Ovary (tissue), 9 donors: Measurements from ENCODE around the gene ARL6IP5. TPM values are rescaled to one million over a fixed set of nuclear protein-coding genes. Genes with fewer than 3 reads are reported as not detected.

Source experiments
- microRNA counts: library from miRNA; unstranded; fragments of <30 nt; microRNA quantifications from one replicate; lab custom pipeline; 2016
- microRNA-seq, 3 donors: library from miRNA; unstranded; fragments of <30 nt; microRNA quantifications; one replicate each; pipeline versions ENCODE4 to v1.2.0, GENCODE V29; 2019 to 2020
- polyA plus RNA-seq, 2 donors: library from polyadenylated mRNA; stranded (reverse); fragments of 200-250 nt in 1 of 2; fragments of 350-450 nt in 1 of 2; fragmentation: Illumina TruSeq in 1 of 2; extraction: RNeasy Lipid Tissue Mini Kit (QIAGEN cat#74804) in 1 of 2; gene quantifications; one replicate each; pipeline ENCODE4 v1.2.3, GENCODE V29; 2013 to 2014
- small RNA-seq: library from RNA; depleted of rRNA; stranded (forward); fragments of <200 nt; gene quantifications from one replicate; pipeline ENCODE3, GENCODE V24; 2016
- total RNA-seq, 7 donors: library from RNA; depleted of rRNA in 2 of 7; stranded (reverse); fragments of >200 nt in 2 of 7; fragmentation: NEBNext Ultra II Directional in 3 of 7; extraction: Animal tissue kit (Norgen Biotek cat#: 25700) in 3 of 7; gene quantifications; one replicate each; pipeline versions ENCODE4 v1.1.0 to v1.2.4, GENCODE V29; 2016 to 2023
- donor health status: DM: no; HTN: no; CAD: no; lungs with moderate emphysema.
- donor health status: DM: no; HTN: no; CAD: no.
- donor health status: Bipolar disorder and iron deficiency.
- donor health status: DM: yes; HTN: yes; CAD: no.
- donor health status: DM: no; HTN: no; CAD: no.
- donor health status: DM: yes; HTN: yes; CAD: no.

ARL6IP5 gene
- total and polyA plus RNA-seq, 9 donors, result 59.0 to 197 (median 78.4) TPM

MicroRNAs encoded within 50 kb of the gene (microRNA counts, 767-probe panel; counts per million panel counts)
- 530 counts per million, percentile 78 among the panel's probes with 10 or more counts for microRNA hsa-miR-3136-5p (lab: Ali Mortazavi, UCI)

Small RNA genes within 50 kb of the gene (microRNA-seq; reads per million reads assigned to microRNA genes)
- gene MIR3136, result 0.16 to 0.38 (median 0.36) reads per million in 3 donors

Small RNA genes within 50 kb of the gene (small RNA-seq; reads per million reads assigned to genes)
- gene MIR3136, result not detected

Other genes starting within 250 kb of the ARL6IP5 start
- gene TAFA4, start 152.4 kb upstream of the ARL6IP5 start, total RNA-seq, result 1 to 10 TPM in 1 of 7 donors, under 1 TPM in 2, not detected in 4; 0.36 to 1.4 (median 0.79) TPM
- gene TAFA4, start 152.4 kb upstream of the ARL6IP5 start, polyA plus RNA-seq, result under 1 TPM in 1 of 2 donors, not detected in 1; 0.15 TPM
- 10 to 100 TPM; 12.1 to 40.7 (median 20.9) TPM for gene EOGT, start 71.3 kb upstream of the ARL6IP5 start, total RNA-seq
- gene EOGT, start 71.3 kb upstream of the ARL6IP5 start, polyA plus RNA-seq, result 10 to 100 TPM; 13.1 to 22.7 TPM
- gene TMF1, start 32.6 kb upstream of the ARL6IP5 start, total RNA-seq, result 10 to 100 TPM; 24.1 to 36.4 (median 28.7) TPM
- 10 to 100 TPM; 10.7 to 14.2 TPM for gene TMF1, start 32.6 kb upstream of the ARL6IP5 start, polyA plus RNA-seq
- gene UBA3, start 4.6 kb upstream of the ARL6IP5 start, total RNA-seq, result 10 to 100 TPM; 43.7 to 54.9 (median 49.5) TPM
- gene UBA3, start 4.6 kb upstream of the ARL6IP5 start, polyA plus RNA-seq, result 10 to 100 TPM; 34.7 to 42.9 TPM
- under 1 TPM in 1 of 7 donors, not detected in 6; 0.10 TPM for gene LMOD3, start 37.7 kb downstream of the ARL6IP5 start, total RNA-seq
- gene LMOD3, start 37.7 kb downstream of the ARL6IP5 start, polyA plus RNA-seq, result under 1 TPM; 0.13 to 0.36 TPM